ENCODE measurements around the gene FYTTD1. TPM values are rescaled to one million over a fixed set of nuclear protein-coding genes. Genes with fewer than 3 reads are reported as not detected.
A peak's percentile ranks its signal among the peaks of the same experiment; 100 is the strongest.
"Not testable (repeated sequence)": the region's sequence is repeated elsewhere in the genome, so short reads cannot be mapped to it uniquely, and the experiment has no call there.

FYTTD1 gene, protein sequence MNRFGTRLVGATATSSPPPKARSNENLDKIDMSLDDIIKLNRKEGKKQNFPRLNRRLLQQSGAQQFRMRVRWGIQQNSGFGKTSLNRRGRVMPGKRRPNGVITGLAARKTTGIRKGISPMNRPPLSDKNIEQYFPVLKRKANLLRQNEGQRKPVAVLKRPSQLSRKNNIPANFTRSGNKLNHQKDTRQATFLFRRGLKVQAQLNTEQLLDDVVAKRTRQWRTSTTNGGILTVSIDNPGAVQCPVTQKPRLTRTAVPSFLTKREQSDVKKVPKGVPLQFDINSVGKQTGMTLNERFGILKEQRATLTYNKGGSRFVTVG
- 76.8 and 101 TPM in 2 replicates for total RNA-seq (2014; rRNA removed; shearing (Covaris generic))
- polyA plus RNA-seq (2015; cell fraction: cytosol; rRNA removed) = 27.6 and 41.9 TPM in 2 replicates
- polyA plus RNA-seq (2015; cell fraction: nucleus; rRNA removed) = 16.7 and 24.7 TPM in 2 replicates

DNA sequence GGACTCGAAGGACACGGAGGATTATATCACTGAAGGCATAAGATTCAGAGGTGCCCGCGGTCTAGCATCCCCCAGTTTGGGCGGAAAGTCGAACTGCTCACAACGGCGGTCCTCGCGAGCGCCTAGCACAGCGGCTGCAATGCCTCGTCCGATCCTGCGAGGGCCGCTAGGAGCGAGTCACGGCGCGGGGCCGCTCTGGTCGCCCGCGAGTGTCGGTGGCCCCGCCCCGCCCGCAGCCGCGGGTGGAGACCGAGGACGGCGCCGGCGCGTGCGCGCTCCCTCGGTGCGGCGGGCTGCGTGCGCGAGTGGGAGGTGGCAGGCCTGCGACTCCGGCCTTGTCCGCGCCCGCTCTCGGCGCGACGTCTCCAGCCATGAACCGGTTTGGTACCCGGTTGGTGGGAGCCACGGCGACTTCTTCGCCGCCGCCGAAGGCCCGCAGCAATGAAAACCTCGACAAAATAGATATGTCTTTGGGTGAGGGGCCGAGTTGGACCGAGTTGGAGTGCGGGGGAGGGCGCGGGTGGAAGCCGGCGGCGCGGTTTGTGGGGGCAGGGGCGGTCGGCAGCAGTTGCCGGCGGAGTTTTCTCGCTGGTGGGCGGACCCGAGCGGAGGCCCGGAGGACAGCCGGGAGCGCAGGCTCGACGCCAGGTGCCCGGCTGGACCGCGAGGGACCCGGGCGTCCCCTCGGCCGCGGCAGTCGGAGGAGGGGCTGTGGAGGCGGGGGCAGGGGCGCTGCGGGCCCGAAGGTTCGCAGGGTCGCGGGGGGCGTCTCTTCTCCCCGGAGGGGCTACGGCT, at the start of gene FYTTD1:
TSS of gene FYTTD1 (plus strand) at position 283 of the 795 bp plus-strand sequence. CDS start at position 372, 89 bp downstream.
- in situ Hi-C loops (cut with HindIII; ENCODE audit: low pct_unique_long_range_greater_than_20kb, low sequenced_read_pairs) = no loop called here

DNA sequence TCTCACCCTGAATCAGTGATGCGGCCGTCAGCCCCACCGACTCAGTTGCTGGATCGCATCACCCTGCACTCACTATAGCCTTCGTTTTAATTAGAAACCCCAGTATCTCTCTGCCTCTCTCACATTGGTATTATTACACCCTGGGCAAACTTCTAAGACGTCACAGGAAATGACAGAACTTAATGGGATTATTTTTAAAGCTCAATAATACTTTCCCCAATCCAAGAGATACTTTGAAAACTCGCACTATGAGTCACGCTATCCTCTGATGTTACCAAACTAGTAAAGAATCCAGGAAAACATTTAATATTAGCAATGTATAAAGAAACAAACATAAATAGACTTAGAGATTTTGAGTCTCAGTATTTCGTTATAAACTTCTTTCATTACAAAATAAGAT, 49.6 kb upstream of the FYTTD1 start:
- no peak for DNase-seq (ENCODE audit: low read depth, low spot score)
- in situ Hi-C loops (cut with HindIII; ENCODE audit: low pct_unique_long_range_greater_than_20kb, low sequenced_read_pairs) = no loop called here

More for the DNA sequence above, at the start of gene FYTTD1:
- peak; percentile 81 for DNase-seq (ENCODE audit: low read depth, low spot score)

DNA sequence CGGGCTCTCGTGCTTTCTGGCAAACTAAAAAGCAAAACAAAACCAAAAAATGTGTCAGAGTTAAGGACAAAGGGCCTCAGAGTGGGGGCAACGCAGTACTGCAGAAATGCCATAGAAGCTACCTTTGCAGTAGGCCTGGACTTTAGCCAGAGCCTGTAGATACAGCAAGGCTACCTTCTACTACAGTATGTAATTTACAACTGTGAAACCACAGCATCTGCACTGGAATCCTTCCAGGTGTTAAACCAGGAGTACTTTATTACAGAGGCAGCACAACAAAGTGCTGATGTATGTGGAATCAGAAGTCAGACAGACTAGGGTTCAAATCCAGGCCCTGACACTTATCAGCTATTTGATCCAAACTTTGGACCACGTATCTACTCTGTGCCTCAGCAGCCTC, 47.8 kb upstream of the FYTTD1 start:
- no peak for DNase-seq (ENCODE audit: low read depth, low spot score)

DNA sequence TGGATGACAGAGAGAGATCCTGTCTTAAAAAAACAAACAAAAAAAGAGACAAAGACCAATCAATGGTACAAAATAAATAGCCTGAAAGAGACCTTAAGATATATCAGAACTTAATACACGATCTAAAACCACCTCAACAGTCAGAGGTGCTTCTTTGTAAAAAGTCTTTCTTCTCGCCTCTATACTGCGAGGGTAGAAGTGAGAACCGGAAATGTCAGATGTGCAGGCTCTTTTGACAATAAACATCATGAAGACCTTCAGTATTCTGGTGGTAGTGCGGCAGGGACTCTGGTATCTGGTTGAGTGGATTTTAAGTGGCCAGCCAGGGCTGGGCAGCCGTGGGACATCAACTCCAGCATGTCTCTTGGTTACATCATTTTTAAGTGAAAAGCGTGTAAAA, 43.0 kb upstream of the FYTTD1 start:
- in situ Hi-C loops (cut with HindIII; ENCODE audit: low pct_unique_long_range_greater_than_20kb, low sequenced_read_pairs) = no loop called here
- no peak for DNase-seq (ENCODE audit: low read depth, low spot score)

More for the DNA sequence above, 47.8 kb upstream of the FYTTD1 start:
- in situ Hi-C loops (cut with HindIII; ENCODE audit: low pct_unique_long_range_greater_than_20kb, low sequenced_read_pairs) = no loop called here

DNA sequence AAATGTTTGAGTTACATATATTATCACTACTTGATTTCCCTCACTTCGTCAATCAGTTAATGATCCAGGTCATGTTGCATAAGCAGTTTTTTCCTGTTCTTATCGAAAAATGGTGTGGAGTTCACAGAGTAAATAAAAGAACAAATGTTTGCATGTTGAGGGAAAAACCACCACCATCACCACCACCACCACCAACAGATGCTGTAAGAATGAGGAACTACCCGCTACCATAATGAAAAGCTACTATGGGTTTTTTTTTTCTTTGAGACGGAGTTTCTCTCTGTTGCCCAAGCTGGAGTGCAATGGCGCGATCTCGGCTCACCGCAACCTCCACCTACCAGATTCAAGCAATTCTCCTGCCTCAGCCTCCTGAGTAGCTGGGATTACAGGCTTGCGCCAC, 40.5 kb upstream of the FYTTD1 start:
- no peak for DNase-seq (ENCODE audit: low read depth, low spot score)
- in situ Hi-C loops (cut with HindIII; ENCODE audit: low pct_unique_long_range_greater_than_20kb, low sequenced_read_pairs) = no loop called here

DNA sequence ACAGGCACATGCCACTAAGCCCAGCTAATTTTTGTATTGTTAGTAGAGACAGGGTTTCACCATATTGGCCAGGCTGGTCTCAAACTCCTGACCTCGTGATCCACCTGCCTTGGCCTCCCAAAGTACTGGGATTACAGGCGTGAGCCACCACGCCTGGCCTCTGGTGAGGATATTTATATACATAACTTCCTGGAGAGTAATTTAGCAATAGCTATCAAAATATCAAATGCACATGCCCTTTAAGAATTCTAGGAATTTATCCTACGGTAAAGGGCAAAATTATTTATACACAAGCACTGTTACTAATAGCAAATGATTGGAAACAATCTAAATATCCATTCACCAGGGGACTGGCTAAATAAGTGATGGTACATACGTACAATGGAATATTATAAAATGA, 38.7 kb upstream of the FYTTD1 start:
- in situ Hi-C loops (cut with HindIII; ENCODE audit: low pct_unique_long_range_greater_than_20kb, low sequenced_read_pairs) = not testable (repeated sequence)
- DNase-seq (ENCODE audit: low read depth, low spot score) = peak; percentile 21

DNA sequence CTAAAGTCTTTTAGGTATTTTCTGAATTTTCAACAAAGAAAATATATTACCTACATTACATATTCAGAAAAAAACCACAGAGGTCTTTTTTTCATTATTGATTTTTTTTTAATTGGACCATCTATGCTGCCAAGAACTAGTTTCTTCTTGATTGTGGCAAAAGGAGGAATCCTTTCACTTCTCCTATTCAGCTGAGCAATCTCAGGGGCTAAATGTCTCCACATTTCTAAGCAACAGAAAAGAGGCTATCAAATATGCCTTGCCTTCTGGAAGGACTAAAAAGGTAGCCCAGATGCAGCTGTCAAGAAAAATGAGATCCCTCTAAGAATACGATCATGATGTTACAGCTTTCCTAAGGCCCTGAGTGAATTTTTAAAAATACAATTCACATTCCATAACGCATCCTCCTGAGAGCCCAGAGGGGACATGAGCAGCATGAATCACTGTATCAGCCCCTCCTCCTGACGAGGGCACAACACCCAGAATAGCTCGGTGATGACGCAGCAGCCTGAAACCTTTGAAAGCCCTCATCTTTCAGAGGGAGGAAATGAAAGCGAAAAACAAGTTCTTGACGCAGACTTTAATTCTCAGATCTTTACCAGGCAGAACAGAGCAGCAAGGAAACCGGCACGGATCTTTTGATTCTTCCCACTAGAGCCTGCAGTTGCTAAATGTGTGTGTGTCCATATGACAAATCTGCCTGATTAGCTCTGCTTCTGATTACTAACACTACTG, 37.5 kb upstream of the FYTTD1 start:
- DNase-seq (ENCODE audit: low read depth, low spot score) = peak; percentile 99
- in situ Hi-C loops (cut with HindIII; ENCODE audit: low pct_unique_long_range_greater_than_20kb, low sequenced_read_pairs) = no loop called here

DNA sequence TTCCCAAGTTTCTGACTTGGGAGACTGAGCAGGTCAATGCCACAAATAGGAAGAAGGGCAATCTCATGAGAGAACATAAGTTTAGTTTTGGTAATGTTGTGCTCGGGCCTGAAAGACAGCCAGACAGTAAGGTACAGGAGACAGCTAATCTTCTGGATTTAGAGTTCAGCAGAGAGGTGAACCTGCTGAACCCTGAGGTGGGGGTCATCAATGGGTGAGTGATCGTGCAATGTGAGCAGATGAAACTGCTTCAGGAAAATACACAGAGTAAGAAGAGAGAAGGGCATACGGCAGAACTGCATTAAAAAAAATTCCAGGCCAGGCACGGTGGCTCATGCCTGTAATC, 36.2 kb upstream of the FYTTD1 start:
- no peak for DNase-seq (ENCODE audit: low read depth, low spot score)
- in situ Hi-C loops (cut with HindIII; ENCODE audit: low pct_unique_long_range_greater_than_20kb, low sequenced_read_pairs) = no loop called here

DNA sequence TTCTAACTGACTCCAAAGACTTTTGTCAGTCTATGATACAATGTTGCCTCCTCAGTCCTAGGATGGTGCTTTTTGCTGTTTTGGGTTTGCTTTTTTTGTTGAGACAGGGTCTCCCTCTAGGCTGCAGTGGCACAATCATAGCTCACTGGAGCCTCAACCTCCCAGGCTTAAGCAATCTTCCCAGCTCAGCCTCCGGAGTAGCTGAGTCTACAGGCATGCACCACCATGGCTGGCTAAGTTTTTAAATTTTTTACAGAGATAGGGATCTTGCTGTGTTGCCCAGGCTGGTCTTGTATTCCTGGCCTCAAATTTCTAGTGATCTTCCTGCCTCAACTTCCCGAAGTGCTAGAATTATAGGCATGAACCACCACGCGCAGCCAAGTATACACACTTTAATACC, 35.4 kb upstream of the FYTTD1 start:
- DNase-seq (ENCODE audit: low read depth, low spot score) = no peak
- in situ Hi-C loops (cut with HindIII; ENCODE audit: low pct_unique_long_range_greater_than_20kb, low sequenced_read_pairs) = no loop called here

DNA sequence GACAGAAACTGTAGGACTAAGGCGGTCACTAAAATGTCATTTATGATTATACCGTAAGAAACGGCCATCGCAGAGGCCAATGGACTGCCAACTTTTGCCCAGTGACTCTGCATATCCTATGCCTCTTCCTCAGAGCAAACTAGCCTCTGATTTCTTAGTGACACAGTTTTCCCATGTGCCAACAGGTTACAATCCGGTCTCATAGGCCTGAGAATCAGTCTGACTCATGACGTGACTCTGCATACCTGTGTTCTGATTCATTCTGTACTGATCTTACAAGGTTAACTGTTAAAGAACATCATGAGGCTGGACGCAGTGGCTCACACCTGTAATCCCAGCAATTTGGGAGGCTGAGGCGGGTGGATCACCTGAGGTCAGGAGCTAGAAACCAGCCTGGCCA, 30.8 kb upstream of the FYTTD1 start:
- in situ Hi-C loops (cut with HindIII; ENCODE audit: low pct_unique_long_range_greater_than_20kb, low sequenced_read_pairs) = no loop called here
- no peak for DNase-seq (ENCODE audit: low read depth, low spot score)

DNA sequence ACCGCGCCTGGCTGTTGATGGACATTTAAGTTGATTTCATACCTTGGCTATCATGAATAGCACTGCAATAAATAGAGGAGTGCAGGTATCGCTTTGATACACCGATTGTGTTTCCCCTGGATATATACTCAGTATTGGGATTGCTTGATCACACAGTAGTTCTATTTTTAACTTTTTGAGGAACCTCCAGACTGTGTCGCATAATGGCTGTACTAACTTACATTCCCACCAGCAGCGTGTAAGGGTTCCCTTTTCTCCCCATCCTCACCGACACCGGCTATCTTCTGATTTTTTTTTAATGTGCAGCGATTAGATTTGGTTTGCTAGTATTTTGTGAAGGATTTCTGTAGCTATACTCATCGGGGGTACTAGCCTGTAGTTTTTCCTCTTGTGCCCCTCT, 29.0 kb upstream of the FYTTD1 start:
- in situ Hi-C loops (cut with HindIII; ENCODE audit: low pct_unique_long_range_greater_than_20kb, low sequenced_read_pairs) = no loop called here
- DNase-seq (ENCODE audit: low read depth, low spot score) = no peak

DNA sequence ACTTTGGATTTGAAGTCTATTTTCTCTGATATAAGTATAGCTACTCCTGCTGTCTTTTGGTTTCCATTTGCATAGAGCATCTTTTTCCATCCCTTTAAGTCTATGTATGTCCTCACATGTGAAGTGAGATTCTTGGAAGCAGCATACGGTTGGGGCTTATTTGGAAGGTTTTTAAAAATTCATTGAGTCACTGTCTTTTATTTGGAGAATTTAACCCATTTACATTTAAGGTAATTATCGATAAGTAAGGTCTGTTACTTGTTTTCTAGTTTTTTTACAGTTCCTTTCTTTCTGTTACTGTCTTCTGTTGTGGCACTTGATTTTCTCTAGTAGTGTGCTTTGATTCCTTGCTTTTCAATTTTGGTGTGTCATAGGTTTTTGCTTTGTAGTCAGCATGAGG, 26.9 kb upstream of the FYTTD1 start:
- no peak for DNase-seq (ENCODE audit: low read depth, low spot score)
- in situ Hi-C loops (cut with HindIII; ENCODE audit: low pct_unique_long_range_greater_than_20kb, low sequenced_read_pairs) = no loop called here

DNA sequence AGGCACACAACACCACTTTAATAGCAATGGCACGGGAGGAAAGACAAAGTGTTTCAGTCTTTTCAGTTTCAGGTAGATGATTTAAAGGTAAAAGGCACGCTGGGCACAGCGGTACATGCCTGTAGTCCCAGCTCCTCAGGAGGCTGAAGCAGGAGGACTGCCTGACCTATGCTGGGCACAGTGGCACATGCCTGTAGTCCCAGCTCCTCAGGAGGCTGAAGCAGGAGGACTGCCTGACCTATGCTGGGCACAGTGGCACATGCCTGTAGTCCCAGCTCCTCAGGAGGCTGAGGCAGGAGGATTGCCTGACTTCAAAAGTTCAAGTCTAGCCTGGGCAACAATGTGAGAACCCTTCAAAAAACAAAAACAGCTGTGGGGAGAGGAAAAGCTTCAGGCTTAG, 21.8 kb upstream of the FYTTD1 start:
- in situ Hi-C loops (cut with HindIII; ENCODE audit: low pct_unique_long_range_greater_than_20kb, low sequenced_read_pairs); DNase-seq (ENCODE audit: low read depth, low spot score): not testable (repeated sequence)

DNA sequence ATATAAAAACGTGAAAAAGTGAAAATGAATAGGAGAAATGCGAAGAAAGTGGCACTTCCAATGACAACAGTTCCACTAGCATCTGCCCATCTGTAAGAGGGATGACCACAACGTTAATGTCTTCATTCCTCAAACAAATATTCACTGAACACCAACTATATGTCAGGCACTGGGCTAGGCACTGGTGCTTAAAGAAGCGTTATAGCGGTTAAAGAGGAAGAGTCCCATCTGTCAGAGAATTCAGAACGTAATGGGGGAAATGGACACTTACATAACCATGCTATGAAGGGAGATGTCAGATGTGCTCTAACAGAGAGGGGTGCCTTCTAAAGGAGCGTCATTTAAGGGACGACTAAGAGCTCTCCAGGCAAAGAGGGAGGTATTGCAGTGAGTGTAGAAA, 21.2 kb upstream of the FYTTD1 start:
- DNase-seq (ENCODE audit: low read depth, low spot score) = no peak

DNA sequence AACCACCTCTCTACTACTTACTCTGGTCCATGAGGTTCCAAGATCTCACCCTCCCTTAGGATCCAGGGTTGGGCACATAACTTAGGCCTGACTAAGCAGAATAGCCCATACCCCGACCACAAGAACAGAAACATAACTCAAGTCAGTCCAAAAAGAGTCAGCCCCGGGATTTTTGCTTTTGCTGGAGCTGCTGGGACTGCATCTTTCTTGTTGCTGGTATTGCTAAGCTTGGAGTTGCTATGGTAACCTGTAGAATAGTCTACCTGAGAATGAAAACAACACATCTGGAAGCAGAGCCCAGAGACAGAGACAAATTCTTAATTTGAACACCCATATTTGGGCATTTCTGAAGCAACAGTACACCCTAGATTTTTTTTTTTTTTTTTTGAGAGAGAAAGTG, 19.5 kb upstream of the FYTTD1 start:
- no peak for DNase-seq (ENCODE audit: low read depth, low spot score)
- in situ Hi-C loops (cut with HindIII; ENCODE audit: low pct_unique_long_range_greater_than_20kb, low sequenced_read_pairs) = no loop called here

More for the DNA sequence above, 21.2 kb upstream of the FYTTD1 start:
- in situ Hi-C loops (cut with HindIII; ENCODE audit: low pct_unique_long_range_greater_than_20kb, low sequenced_read_pairs) = no loop called here

DNA sequence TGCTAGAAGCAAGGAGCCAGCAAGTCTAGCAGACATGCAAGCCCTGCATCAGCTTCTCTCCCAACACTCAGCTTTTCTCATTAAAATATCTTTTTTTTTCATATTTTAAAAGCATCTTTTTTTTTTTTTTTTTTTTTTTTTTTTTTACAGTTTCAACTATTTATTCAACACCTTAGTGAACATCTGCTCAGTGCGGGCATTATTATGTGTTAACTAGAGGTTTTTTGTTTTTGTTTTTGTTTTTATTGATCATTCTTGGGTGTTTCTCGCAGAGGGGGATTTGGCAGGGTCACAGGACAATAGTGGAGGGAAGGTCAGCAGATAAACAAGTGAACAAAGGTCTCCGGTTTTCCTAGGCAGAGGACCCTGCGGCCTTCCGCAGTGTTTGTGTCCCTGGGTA, 18.9 kb upstream of the FYTTD1 start:
- in situ Hi-C loops (cut with HindIII; ENCODE audit: low pct_unique_long_range_greater_than_20kb, low sequenced_read_pairs); DNase-seq (ENCODE audit: low read depth, low spot score): not testable (repeated sequence)

DNA sequence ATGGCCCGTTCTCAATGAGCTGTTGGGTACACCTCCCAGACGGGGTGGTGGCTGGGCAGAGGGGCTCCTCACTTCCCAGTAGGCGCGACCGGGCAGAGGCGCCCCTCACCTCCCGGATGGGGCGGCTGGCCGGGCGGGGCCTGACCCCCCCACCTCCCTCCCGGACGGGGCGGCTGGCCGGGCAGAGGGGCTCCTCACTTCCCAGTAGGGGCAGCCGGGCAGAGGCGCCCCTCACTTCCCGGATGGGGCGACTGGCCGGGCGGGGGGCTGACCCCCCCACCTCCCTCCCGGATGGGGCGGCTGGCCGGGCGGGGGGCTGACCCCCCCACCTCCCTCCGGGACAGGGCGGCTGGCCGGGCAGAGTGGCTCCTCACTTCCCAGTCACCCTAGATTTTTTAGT, 18.2 kb upstream of the FYTTD1 start:
- in situ Hi-C loops (cut with HindIII; ENCODE audit: low pct_unique_long_range_greater_than_20kb, low sequenced_read_pairs); DNase-seq (ENCODE audit: low read depth, low spot score): not testable (repeated sequence)

DNA sequence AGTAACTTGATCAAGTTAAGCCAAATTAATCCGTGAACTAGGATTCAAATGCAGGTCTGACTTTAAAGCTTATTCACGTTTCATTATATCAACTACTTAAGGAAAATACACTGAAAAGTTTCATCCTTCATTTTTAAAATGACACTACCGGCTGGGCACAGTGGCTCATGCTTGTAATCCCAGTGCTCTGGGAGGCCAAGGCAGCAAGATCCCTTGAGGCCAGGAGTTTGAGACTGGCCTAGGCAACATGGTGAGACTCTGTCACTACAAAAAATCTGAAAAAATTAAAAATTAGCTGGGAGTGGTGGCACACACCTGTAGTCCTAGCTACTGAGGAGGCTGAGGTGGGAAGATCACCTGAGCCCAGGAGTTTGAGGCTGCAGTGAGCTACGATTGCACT, 16.6 kb upstream of the FYTTD1 start:
- in situ Hi-C loops (cut with HindIII; ENCODE audit: low pct_unique_long_range_greater_than_20kb, low sequenced_read_pairs) = no loop called here
- DNase-seq (ENCODE audit: low read depth, low spot score) = no peak

Data from SK-MEL-5 (cell line).